Measurements from ENCODE around the gene ADAMTS17.

ADAMTS17 gene

GRCh38 chr15:99993262-99993661 lies 348.5 kb downstream of the ADAMTS17 start:
- no peak for TF ChIP-seq CTCF (conservative IDR thresholded peaks at IDR 0.05; ENCODE audit: low read length)
- no peak overlapping the region for H3K4me3 ChIP-seq (ENCODE audit: low read length)
- DNase-seq (ENCODE audit: low read depth) = no peak

GRCh38 chr15:99992611-99993231 lies 349.1 kb downstream of the ADAMTS17 start:
- no peak for TF ChIP-seq CTCF (conservative IDR thresholded peaks at IDR 0.05; ENCODE audit: low read length)
- H3K4me3 ChIP-seq (ENCODE audit: low read length) = no peak overlapping the region
- no peak for DNase-seq (ENCODE audit: low read depth)

- no peak for DNase-seq (ENCODE audit: low read depth)
- H3K4me3 ChIP-seq (ENCODE audit: low read length) = no peak overlapping the region
- TF ChIP-seq CTCF (conservative IDR thresholded peaks at IDR 0.05; ENCODE audit: low read length) = no peak
Observed at GRCh38 chr15:99989095-99989494, 352.7 kb downstream of the ADAMTS17 start.

GRCh38 chr15:99987701-99988100 lies 354.1 kb downstream of the ADAMTS17 start:
- no peak for TF ChIP-seq CTCF (conservative IDR thresholded peaks at IDR 0.05; ENCODE audit: low read length)
- DNase-seq (ENCODE audit: low read depth) = no peak
- H3K4me3 ChIP-seq (ENCODE audit: low read length) = no peak overlapping the region

GRCh38 chr15:99987119-99987506 lies 354.7 kb downstream of the ADAMTS17 start:
- DNase-seq (ENCODE audit: low read depth) = no peak
- no peak overlapping the region for H3K4me3 ChIP-seq (ENCODE audit: low read length)
- TF ChIP-seq CTCF (conservative IDR thresholded peaks at IDR 0.05; ENCODE audit: low read length) = no peak

- DNase-seq (ENCODE audit: low read depth) = no peak
- TF ChIP-seq CTCF (conservative IDR thresholded peaks at IDR 0.05; ENCODE audit: low read length) = no peak
- no peak overlapping the region for H3K4me3 ChIP-seq (ENCODE audit: low read length)
Observed at GRCh38 chr15:99986297-99987118, 355.3 kb downstream of the ADAMTS17 start.

- TF ChIP-seq CTCF (conservative IDR thresholded peaks at IDR 0.05; ENCODE audit: low read length) = no peak
- DNase-seq (ENCODE audit: low read depth) = no peak
- H3K4me3 ChIP-seq (ENCODE audit: low read length) = no peak overlapping the region
Observed at GRCh38 chr15:99985878-99986277, 355.9 kb downstream of the ADAMTS17 start.
